ENCODE results near the gene TIMP2. TPM values are rescaled to one million over a fixed set of nuclear protein-coding genes. Genes with fewer than 3 reads are reported as not detected.

Gene TIMP2
- total and polyA plus RNA-seq, 2 of the 13 experiments (the other 11 are each of a cell fraction or from before 2014, with no cell fraction given), result 3.8 to 8.5 TPM

- DNase-seq (ENCODE audit: low spot score) (no peak), ATAC-seq (no peak), FAIRE-seq (no peak)
- H3K4me2 ChIP-seq (ENCODE audit: low read depth, low read length), result no peak overlapping the region
- H3K9ac ChIP-seq (ENCODE audit: insufficient read depth, low read depth, low read length), result no peak overlapping the region
- ChIA-PET POLR2A (no interaction called here), CTCF (ENCODE audit: low intra/inter-chr PET ratio, low total read pairs) (no interaction called here)
- H3K4me1 ChIP-seq (ENCODE audit: insufficient read depth, low read length), result 0 out of 2 replicates have a peak, but pooled peaks cover 6% of the 10 kb centered on the region
- H3K27me3 ChIP-seq (ENCODE audit: control insufficient read depth in 1 of 2, insufficient read depth in 2 of 2, low read length in 2 of 2), result no peaks in the 10 kb centered on the region
- no peak overlapping the region for H3K4me3 ChIP-seq (replicated peaks in 1 of 3; ENCODE audit: insufficient read depth in 1 of 3, low read depth in 2 of 3, low read length in 3 of 3)
- intact Hi-C loops (cut with micrococcal nuclease; ENCODE audit: unreplicated experiment) (no loop called here), in situ Hi-C loops (cut with HindIII; ENCODE audit: extremely low pct_ligation_motif_present, low pct_unique_long_range_greater_than_20kb) (no loop called here)
- no peak overlapping the region for H2AFZ ChIP-seq (ENCODE audit: low read length)
- no peaks in the 10 kb centered on the region for H3K79me2 ChIP-seq (ENCODE audit: insufficient read depth, low read length)
- no peak overlapping the region for H3K27ac ChIP-seq (ENCODE audit: extremely low read length, insufficient read depth, low read length)
- BruUV-seq (replicated peaks), result no TSS peak
- no peaks in the 10 kb centered on the region; a peak in 3 of 5 replicates for H3K36me3 ChIP-seq (replicated peaks in 1 of 2; ENCODE audit: control insufficient read depth in 1 of 2, insufficient read depth in 2 of 2, low read length in 2 of 2)
- 89% methylated on average over 30 of the region's 34 CpGs for WGBS (ENCODE audit: low lambda C conversion rate)
- no peaks in the 10 kb centered on the region for H4K20me1 ChIP-seq (ENCODE audit: insufficient read depth, low read length)
- no peaks in the 10 kb centered on the region for H3K9me3 ChIP-seq (ENCODE audit: low read length)
- TF ChIP-seq ISX (CRISPR knock-in tag; conservative IDR thresholded peaks at IDR 0.05) (no peak), U2AF1 (optimal IDR thresholded peaks at IDR 0.05; ENCODE audit: low read depth, low read length) (no peak), PLSCR1 (CRISPR knock-in tag; IDR thresholded peaks at IDR 0.05; ENCODE audit: borderline replicate concordance) (no peak), AGO1 (IDR thresholded peaks at IDR 0.05; ENCODE audit: low read depth, low read length, poor library complexity, severe bottlenecking) (no peak), ZBTB37 (CRISPR knock-in tag; IDR thresholded peaks at IDR 0.05) (no peak), STAT5B (CRISPR knock-in tag; IDR thresholded peaks at IDR 0.05) (no peak), HES4 (CRISPR knock-in tag; IDR thresholded peaks at IDR 0.05; ENCODE audit: borderline replicate concordance) (no peak), PBX2 (CRISPR knock-in tag; IDR thresholded peaks at IDR 0.05) (no peak), MEIS1 (CRISPR knock-in tag; IDR thresholded peaks at IDR 0.05; ENCODE audit: borderline replicate concordance) (no peak), PITX1 (CRISPR knock-in tag; IDR thresholded peaks at IDR 0.05) (no peak), CREB1 (IDR thresholded peaks at IDR 0.05) (no peak), CREB1 (CRISPR knock-in tag; IDR thresholded peaks at IDR 0.05) (no peak), ZFAT (CRISPR knock-in tag; conservative IDR thresholded peaks at IDR 0.05) (no peak), ZFP62 (CRISPR knock-in tag; IDR thresholded peaks at IDR 0.05) (no peak), JARID2 (CRISPR knock-in tag; IDR thresholded peaks at IDR 0.05; ENCODE audit: insufficient replicate concordance) (no peak), LRRFIP1 (CRISPR knock-in tag; conservative IDR thresholded peaks at IDR 0.05) (no peak), ZNF839 (CRISPR knock-in tag; IDR thresholded peaks at IDR 0.05; ENCODE audit: borderline replicate concordance) (no peak)
Observed at GRCh38 chr17:78896834-78897663, 28.1 kb downstream of the TIMP2 start.
